Bronchial epithelial cell (primary cell): ENCODE data around the gene TBCCD1. TPM values are rescaled to one million over a fixed set of nuclear protein-coding genes. Genes with fewer than 3 reads are reported as not detected.

Source experiments
- DNase-seq: peaks from one replicate; pipeline ENCODE4 v3.0.0-alpha.2; 2010; ENCODE audit warnings: low read depth
- FAIRE-seq: peaks from 2 replicates; lab custom pipeline; 2011; peaks lifted over from hg19 to GRCh38; lab: Jason Lieb, UNC
- H3K27me3 ChIP-seq: 2 replicates; pipeline ENCODE4 v1.5.1; 2011; ENCODE audit warnings: low read length; ENCODE audit not compliant: control insufficient read depth, insufficient read depth
- H3K36me3 ChIP-seq: 2 replicates; pipeline ENCODE4 v1.5.1; 2011; ENCODE audit warnings: low read length; ENCODE audit not compliant: control insufficient read depth, insufficient read depth
- H3K4me3 ChIP-seq: 2 replicates; pipeline ENCODE4 v1.5.1; 2011; ENCODE audit warnings: mild to moderate bottlenecking, low read depth, low read length, control low read depth
- total RNA-seq: library from RNA; depleted of rRNA; stranded (reverse); fragments of >200 nt; gene quantifications from 2 replicates; pipeline ENCODE4 v1.2.1, GENCODE V29; 2014
- TF ChIP-seq, protein P1 (sequence below): IDR thresholded peaks from 2 replicates; pipeline ENCODE4 v1.5.1; 2011; ENCODE audit warnings: mild to moderate bottlenecking, moderate library complexity, low read length, control low read depth, inconsistent platforms; ENCODE audit not compliant: insufficient read depth, severe bottlenecking

The TBCCD1 gene
- total RNA-seq, 1 donor from 2014 or later, result 13.7 TPM

DNA sequence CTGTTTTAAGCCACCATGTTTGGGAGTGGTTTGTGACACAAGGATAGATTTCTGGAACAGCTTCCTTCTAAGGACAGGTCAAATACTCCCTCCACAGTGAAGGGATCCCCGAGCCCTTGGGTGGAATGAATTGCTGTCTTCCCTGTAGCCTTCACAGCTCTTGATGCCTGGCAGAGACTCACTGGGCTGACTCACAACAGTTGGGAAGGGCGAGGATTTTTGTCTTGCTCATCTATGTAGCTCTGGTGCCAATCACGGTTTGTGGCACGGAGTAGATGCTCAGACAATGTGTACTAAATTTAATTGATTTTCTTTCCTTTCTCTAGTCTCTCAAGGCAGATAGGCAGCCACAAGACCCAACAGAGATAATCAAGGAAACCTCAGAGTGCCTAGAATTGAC is 49.9 kb downstream of the TBCCD1 start:
- DNase-seq, result no peak
- H3K27me3 ChIP-seq, result peaks cover 3% of the 10 kb centered on the region
- no peak for FAIRE-seq

DNA sequence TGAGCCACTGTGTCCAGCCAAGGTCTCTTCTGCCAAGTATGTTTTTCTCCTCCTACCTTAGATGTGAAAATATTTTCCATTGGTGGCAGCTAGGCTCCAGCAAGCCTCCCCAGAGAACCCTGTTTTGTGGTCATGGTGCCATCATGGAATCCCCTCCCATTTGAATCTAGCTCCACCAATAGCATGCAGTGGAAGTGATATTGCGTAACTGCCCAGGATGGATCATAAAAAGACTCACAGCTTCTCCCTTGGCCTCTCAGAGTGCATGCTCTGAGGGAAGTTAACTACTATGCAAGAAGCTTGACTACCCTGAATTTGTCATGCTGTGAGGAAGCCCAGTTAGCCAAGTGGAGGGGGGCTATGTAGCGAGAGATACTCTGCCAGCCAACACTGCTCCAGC is 50.5 kb downstream of the TBCCD1 start:
- Histone ChIP-seq H3K4me3 (no peak overlapping the region), H3K36me3 (no peaks in the 10 kb centered on the region), H3K27me3 (peaks cover 3% of the 10 kb centered on the region)
- TF ChIP-seq, protein P1, sequence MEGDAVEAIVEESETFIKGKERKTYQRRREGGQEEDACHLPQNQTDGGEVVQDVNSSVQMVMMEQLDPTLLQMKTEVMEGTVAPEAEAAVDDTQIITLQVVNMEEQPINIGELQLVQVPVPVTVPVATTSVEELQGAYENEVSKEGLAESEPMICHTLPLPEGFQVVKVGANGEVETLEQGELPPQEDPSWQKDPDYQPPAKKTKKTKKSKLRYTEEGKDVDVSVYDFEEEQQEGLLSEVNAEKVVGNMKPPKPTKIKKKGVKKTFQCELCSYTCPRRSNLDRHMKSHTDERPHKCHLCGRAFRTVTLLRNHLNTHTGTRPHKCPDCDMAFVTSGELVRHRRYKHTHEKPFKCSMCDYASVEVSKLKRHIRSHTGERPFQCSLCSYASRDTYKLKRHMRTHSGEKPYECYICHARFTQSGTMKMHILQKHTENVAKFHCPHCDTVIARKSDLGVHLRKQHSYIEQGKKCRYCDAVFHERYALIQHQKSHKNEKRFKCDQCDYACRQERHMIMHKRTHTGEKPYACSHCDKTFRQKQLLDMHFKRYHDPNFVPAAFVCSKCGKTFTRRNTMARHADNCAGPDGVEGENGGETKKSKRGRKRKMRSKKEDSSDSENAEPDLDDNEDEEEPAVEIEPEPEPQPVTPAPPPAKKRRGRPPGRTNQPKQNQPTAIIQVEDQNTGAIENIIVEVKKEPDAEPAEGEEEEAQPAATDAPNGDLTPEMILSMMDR, result no peak
- FAIRE-seq (no peak), DNase-seq (no peak)

More for the DNA sequence above, 49.9 kb downstream of the TBCCD1 start:
- Histone ChIP-seq H3K36me3 (no peaks in the 10 kb centered on the region), H3K4me3 (no peak overlapping the region)
- TF ChIP-seq, protein P1, result no peak

DNA sequence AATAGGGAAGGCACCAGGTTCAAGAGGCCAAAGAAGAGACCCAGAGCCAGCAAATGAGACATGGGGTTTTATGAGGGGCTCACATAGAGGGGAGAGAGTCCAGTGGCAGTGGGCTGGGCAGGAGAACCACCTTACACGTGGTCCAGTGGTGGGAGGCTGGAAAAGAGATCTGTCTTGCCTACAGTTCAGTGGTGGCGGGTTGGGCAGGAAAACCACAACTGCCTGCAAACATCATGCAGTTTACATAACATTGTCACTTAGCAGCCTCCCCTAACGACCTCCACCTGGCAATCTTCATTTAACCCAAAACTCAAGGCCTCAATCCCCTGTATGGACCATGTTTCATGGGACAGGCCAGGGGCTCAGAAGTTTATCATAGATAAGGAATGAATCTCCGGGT is 52.0 kb downstream of the TBCCD1 start:
- no peaks in the 10 kb centered on the region for H3K36me3 ChIP-seq

DNA sequence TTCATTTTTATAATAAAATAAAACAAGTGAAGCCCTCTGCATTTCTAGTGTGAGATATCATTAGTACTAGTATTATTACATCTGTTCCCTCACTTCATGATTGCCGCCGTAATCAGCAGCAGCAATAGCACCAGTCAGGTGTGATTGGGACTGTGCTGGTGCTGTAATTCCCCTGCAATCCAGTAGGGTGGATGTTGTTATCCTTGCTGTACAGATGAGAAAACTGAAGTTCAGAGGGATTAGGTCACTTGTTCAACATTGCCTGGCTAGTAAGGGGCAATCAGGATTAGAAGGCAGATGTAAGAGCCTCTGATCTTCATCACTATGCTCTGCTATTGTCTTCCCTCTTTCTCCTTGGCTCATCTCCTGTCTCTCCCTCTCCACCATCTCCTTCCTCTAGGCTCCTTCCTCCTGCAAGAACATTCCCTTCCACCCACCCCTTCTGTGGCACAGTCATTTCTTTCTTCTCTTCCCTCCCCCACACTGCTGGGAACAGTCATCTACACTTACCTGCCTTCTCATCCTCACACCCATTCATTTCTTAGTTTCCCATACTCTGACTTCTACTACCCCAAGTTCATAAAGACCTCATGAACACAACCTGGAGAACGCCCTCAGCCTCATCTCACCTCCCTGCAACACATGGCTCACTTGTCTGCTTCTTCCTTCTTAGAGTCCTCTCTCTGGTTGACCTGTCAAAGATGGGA is 52.7 kb downstream of the TBCCD1 start:
- Histone ChIP-seq H3K4me3 (no peak overlapping the region), H3K27me3 (peaks cover 3% of the 10 kb centered on the region), H3K36me3 (no peaks in the 10 kb centered on the region)
- peak; percentile 44 for DNase-seq
- peak; percentile 62 for FAIRE-seq
- TF ChIP-seq, protein P1, result peak; percentile 44

More for the DNA sequence above, 52.0 kb downstream of the TBCCD1 start:
- H3K4me3 ChIP-seq, result no peak overlapping the region
- H3K27me3 ChIP-seq, result peaks cover 3% of the 10 kb centered on the region
- FAIRE-seq, result no peak
- TF ChIP-seq, protein P1, result no peak
- no peak for DNase-seq

DNA sequence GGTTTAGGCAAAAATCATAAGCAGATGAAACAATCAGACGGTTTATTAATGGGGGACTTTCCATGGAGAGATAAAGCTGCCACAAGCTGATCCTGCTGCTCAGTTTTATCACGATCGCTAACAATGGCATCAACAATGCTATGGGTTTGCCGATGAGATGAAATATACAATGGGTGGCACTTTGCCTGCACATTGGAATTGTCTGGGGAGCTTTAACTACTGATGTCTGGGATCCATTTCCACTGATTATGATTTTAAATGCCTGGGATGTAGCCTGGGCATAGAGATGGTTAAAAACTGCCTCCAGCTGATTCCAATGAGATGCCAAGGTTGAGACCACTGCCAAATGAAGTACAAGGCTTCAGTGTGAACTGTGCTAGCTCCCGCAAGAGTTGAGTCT is 53.8 kb downstream of the TBCCD1 start:
- no peak for FAIRE-seq
- DNase-seq, result no peak
- TF ChIP-seq, protein P1, result no peak
- Histone ChIP-seq H3K27me3 (peaks cover 3% of the 10 kb centered on the region), H3K4me3 (no peak overlapping the region), H3K36me3 (no peaks in the 10 kb centered on the region)
